AG10803 (cell line): ENCODE data around the gene RNF114.

ENCODE experiments used
- DNase-seq: peaks from one replicate; pipeline ENCODE4 v3.0.0; 2010; ENCODE audit warnings: low read depth
- H3K4me3 ChIP-seq: 2 replicates; pipeline ENCODE4 v1.5.1; 2011; ENCODE audit warnings: mild to moderate bottlenecking, low read length, control low read depth
- CTCF ChIP-seq: conservative IDR thresholded peaks from 2 replicates; pipeline ENCODE4 v1.5.1; 2011; ENCODE audit warnings: mild to moderate bottlenecking, low read length, control low read depth, inconsistent platforms

RNF114 gene

GRCh38 chr20:49919009-49919408 is 17.2 kb upstream of the RNF114 start:
- TF ChIP-seq CTCF, result no peak
- no peak overlapping the region for H3K4me3 ChIP-seq
- no peak for DNase-seq

GRCh38 chr20:49919461-49919860 is 16.7 kb upstream of the RNF114 start:
- H3K4me3 ChIP-seq, result no peak overlapping the region
- TF ChIP-seq CTCF, result no peak
- no peak for DNase-seq

- no peak for DNase-seq
- no peak overlapping the region for H3K4me3 ChIP-seq
- no peak for TF ChIP-seq CTCF
Observed at GRCh38 chr20:49924247-49924646, 11.9 kb upstream of the RNF114 start.

- no peak for TF ChIP-seq CTCF
- no peak for DNase-seq
- no peak overlapping the region for H3K4me3 ChIP-seq
Observed at GRCh38 chr20:49925901-49926454, 10.2 kb upstream of the RNF114 start.

GRCh38 chr20:49928411-49929141 is 7.6 kb upstream of the RNF114 start:
- TF ChIP-seq CTCF, result peak; percentile 92
- no peak overlapping the region for H3K4me3 ChIP-seq
- DNase-seq, result peak; percentile 83

- no peak overlapping the region for H3K4me3 ChIP-seq
- TF ChIP-seq CTCF, result no peak
Observed at GRCh38 chr20:49929142-49929494, 7.1 kb upstream of the RNF114 start.

GRCh38 chr20:49935746-49936152 is 448 bp upstream of the RNF114 start:
- H3K4me3 ChIP-seq, result peak overlapping the region; percentile 58
- DNase-seq, result no peak
- TF ChIP-seq CTCF, result no peak

More at GRCh38 chr20:49929142-49929494, 7.1 kb upstream of the RNF114 start:
- DNase-seq, result no peak
